Memory B cell (primary cell): Measurements from ENCODE around the gene TNS3.
"Not testable (repeated sequence)": the region's sequence is repeated elsewhere in the genome, so short reads cannot be mapped to it uniquely, and the experiment has no call there.

ENCODE experiments used
- ATAC-seq: fragments of 150-1000 bp; cut with Tn5 transposase; 2 replicates; pipeline ENCODE4 v1.10.0; 2021; ENCODE audit warnings: low read depth, mild to moderate bottlenecking, moderate library complexity
- DNase-seq, 2 donors: peaks; one replicate each; pipeline ENCODE4 v3.0.0; 2022; ENCODE audit warnings: low spot score in 2 of 2
- H3K27ac Mint-ChIP-seq: one replicate; pipeline ENCODE4 v1.8.0; 2022; ENCODE audit warnings: mild to moderate bottlenecking, moderate library complexity, mixed read lengths
- H3K27me3 Mint-ChIP-seq: one replicate; pipeline ENCODE4 v1.8.0; 2022; ENCODE audit warnings: mixed read lengths
- H3K36me3 Mint-ChIP-seq: one replicate; pipeline ENCODE4 v1.8.0; 2022; ENCODE audit warnings: mild to moderate bottlenecking, mixed read lengths
- H3K4me1 Mint-ChIP-seq: one replicate; pipeline ENCODE4 v1.8.0; 2022; ENCODE audit warnings: mixed read lengths
- H3K4me3 Mint-ChIP-seq: one replicate; pipeline ENCODE4 v1.8.0; 2022; ENCODE audit warnings: mild to moderate bottlenecking, moderate library complexity, mixed read lengths
- H3K9me3 Mint-ChIP-seq: one replicate; pipeline ENCODE4 v1.8.0; 2022; ENCODE audit warnings: mixed read lengths

The TNS3 gene

GRCh38 chr7:47441796-47442604 is 139.9 kb downstream of the TNS3 start:
- Mint-ChIP-seq H3K4me3 (no peak overlapping the region), H3K4me1 (peaks cover 17% of the 10 kb centered on the region), H3K9me3 (no peaks in the 10 kb centered on the region), H3K36me3 (peaks cover 7% of the 10 kb centered on the region), H3K27me3 (no peaks in the 10 kb centered on the region), H3K27ac (no peak overlapping the region)
- ATAC-seq (no peak), DNase-seq (no peak)

DNA sequence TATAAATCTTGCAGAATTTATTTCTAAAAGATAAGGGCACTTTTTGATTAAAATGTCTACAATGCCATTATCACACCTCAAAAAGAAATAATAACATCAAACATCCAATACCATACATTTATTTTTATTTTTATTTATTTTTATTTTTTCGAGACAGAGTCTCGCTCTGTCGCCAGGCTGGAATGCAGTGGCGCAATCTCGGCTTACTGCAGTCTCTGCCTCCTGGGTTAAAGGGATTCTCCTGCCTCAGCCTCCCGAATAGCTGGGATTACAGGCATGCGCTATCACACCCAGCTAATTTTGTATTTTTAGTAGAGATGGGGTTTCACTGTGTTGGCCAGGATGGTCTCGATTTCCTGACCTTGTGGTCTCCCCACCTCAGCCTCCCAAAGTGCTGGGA is 140.9 kb downstream of the TNS3 start:
- ATAC-seq, H3K4me3 Mint-ChIP-seq, H3K36me3 Mint-ChIP-seq: not testable (repeated sequence)

GRCh38 chr7:47440320-47440719 is 141.6 kb downstream of the TNS3 start:
- Mint-ChIP-seq H3K9me3 (no peaks in the 10 kb centered on the region), H3K4me3 (no peak overlapping the region), H3K4me1 (peaks cover 10% of the 10 kb centered on the region), H3K27me3 (no peaks in the 10 kb centered on the region), H3K36me3 (peaks cover 11% of the 10 kb centered on the region), H3K27ac (no peak overlapping the region)
- ATAC-seq, result no peak
- no peak for DNase-seq

More for the DNA sequence above, 140.9 kb downstream of the TNS3 start:
- not testable (repeated sequence) for H3K27ac Mint-ChIP-seq, DNase-seq, H3K27me3 Mint-ChIP-seq, H3K9me3 Mint-ChIP-seq
- H3K4me1 Mint-ChIP-seq, result peaks cover 13% of the 10 kb centered on the region

DNA sequence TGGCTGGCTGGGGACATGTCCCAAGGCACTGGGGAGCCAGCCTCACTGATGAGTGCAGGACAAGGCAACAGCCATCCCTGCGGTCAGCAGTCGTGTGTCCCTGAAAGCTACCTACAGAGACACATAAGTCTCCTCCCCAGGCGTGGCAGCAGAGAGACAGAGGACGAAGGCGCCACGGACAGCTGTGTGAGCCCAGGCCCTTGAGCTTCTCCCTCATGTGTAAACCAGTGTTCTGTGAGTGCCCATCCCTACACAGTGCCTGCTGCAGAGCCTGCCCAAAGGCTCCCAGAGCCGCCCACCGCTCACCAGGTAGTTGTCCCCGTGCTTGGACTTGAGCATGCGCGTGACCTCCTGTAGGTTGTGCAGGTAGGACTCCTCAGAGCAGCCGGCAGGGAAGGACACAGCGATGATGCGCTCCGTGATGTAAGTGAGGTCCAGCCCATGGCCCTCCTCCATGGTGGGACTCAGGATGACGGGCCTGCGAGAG is 142.7 kb downstream of the TNS3 start:
- Mint-ChIP-seq H3K4me3 (no peak overlapping the region), H3K4me1 (peaks cover 5% of the 10 kb centered on the region), H3K36me3 (peaks cover 14% of the 10 kb centered on the region), H3K27ac (no peak overlapping the region), H3K9me3 (no peaks in the 10 kb centered on the region), H3K27me3 (no peaks in the 10 kb centered on the region)
- DNase-seq, result no peak
- no peak for ATAC-seq

DNA sequence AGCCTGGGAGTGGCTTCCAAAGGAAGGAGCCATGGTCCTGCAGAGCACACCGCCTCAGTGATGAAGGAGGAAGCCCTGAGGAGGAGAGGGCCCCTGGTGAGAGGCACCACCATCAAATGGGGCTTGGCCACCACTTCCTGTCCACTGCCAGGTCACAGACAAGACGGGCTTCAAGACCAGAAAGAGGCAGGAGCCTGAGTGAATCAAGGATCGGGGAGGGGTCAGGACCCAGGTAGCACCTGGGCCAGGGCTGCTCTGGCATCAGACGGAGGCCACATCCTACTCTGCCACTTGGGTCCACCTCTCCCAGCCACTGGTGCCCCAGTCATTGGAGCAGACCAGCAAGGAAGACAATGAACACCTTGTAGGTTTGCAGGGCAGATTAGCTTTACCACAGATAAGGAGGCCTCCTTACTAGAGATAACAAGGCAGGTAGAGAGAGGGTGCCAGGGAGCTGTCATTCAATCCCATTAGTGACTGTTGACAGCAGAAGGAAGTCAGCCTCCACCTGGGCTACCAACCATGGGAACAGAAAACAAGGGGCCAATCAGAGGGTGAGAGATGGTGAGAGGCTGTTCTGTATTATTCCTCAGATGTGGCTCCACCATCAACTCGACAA is 143.4 kb downstream of the TNS3 start:
- DNase-seq, result no peak
- no peak for ATAC-seq
- Mint-ChIP-seq H3K36me3 (peaks cover 17% of the 10 kb centered on the region), H3K4me1 (peaks cover 5% of the 10 kb centered on the region), H3K4me3 (no peak overlapping the region), H3K27ac (peak overlapping the region; percentile 46), H3K27me3 (no peaks in the 10 kb centered on the region), H3K9me3 (no peaks in the 10 kb centered on the region)

- H3K4me3 Mint-ChIP-seq, result no peak overlapping the region
- H3K27me3 Mint-ChIP-seq, result no peaks in the 10 kb centered on the region
- no peaks in the 10 kb centered on the region for H3K9me3 Mint-ChIP-seq
- DNase-seq (no peak), ATAC-seq (no peak)
- no peak overlapping the region for H3K27ac Mint-ChIP-seq
- H3K36me3 Mint-ChIP-seq, result peaks cover 20% of the 10 kb centered on the region
- peaks cover 5% of the 10 kb centered on the region for H3K4me1 Mint-ChIP-seq
These were observed 146.0 kb downstream of the TNS3 start for GRCh38 chr7:47435889-47436312.

- H3K27ac Mint-ChIP-seq, result no peak overlapping the region
- H3K36me3 Mint-ChIP-seq, result peaks cover 15% of the 10 kb centered on the region
- H3K4me3 Mint-ChIP-seq, result no peak overlapping the region
- peaks cover under 1% of the 10 kb centered on the region for H3K4me1 Mint-ChIP-seq
- H3K27me3 Mint-ChIP-seq, result no peaks in the 10 kb centered on the region
- ATAC-seq (no peak), DNase-seq (no peak)
- no peaks in the 10 kb centered on the region for H3K9me3 Mint-ChIP-seq
These were observed 148.4 kb downstream of the TNS3 start for GRCh38 chr7:47433564-47433895.

DNA sequence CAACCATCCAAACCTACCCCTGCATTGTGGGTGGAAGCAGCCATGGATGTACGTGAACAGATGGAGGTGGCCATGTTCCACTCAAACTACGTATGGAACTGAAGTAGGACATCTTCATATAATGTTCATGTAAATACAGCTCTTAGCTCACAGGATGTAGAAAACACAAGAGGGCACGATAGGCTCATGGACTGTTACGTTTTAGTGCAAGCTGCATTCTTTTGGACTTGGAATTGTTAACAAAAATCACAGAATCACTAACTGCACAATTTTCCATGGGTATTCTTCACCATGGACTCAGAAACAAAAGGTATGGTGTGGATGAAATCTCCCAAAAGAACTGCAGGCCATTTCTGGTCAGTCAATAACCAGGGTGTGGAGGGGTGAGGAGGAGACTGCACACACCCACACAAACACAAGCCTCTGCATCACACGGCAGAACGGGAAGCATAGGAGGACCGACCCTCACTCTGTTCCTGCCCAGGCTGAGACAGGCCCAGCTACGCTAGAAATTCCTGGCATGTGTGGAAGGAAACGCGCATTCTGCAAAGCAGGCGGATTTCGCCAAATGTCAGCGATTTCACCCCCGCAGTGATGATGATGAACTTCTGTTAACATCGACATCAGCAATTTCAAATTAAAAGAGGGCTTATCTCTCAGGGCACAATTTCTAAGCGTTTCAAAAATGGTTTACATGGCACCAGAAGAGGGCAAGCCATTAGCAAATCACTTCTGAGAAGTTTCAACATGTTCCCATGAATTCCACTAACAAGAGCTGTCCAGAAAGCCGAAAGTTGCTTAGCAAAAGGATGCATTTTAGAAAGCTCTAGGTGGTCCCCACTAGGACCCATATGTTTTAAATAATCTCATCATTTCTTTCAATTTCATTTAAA is 149.0 kb downstream of the TNS3 start:
- Mint-ChIP-seq H3K27me3 (no peaks in the 10 kb centered on the region), H3K4me1 (no peaks in the 10 kb centered on the region), H3K36me3 (peaks cover 15% of the 10 kb centered on the region), H3K27ac (no peak overlapping the region), H3K9me3 (no peaks in the 10 kb centered on the region), H3K4me3 (no peak overlapping the region)
- no peak for ATAC-seq
- no peak for DNase-seq

DNA sequence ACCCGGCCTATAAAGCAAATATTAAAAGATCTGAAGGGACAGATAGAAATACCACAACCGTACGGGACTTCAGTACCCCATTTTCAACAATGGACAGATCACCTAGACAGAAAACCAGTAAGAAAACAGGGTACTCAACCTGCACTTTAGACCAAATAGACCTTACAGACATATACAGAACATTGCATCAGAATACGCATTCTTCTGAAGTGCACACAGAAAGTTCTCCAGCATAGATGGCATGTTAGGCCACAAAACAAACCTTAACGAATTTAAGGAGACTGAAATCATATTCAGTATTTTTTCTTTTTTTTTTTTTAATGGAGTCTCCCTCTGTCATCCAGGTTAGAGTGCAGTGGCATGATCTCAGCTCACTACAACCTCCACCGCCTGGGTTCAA is 151.5 kb downstream of the TNS3 start:
- H3K9me3 Mint-ChIP-seq, result no peaks in the 10 kb centered on the region
- no peaks in the 10 kb centered on the region for H3K4me1 Mint-ChIP-seq
- DNase-seq (no peak), ATAC-seq (no peak)
- no peak overlapping the region for H3K4me3 Mint-ChIP-seq
- H3K27me3 Mint-ChIP-seq, result no peaks in the 10 kb centered on the region
- no peak overlapping the region for H3K27ac Mint-ChIP-seq
- H3K36me3 Mint-ChIP-seq, result peaks cover 20% of the 10 kb centered on the region

GRCh38 chr7:47428768-47429472 is 153.0 kb downstream of the TNS3 start:
- Mint-ChIP-seq H3K4me1 (no peaks in the 10 kb centered on the region), H3K4me3 (no peak overlapping the region), H3K9me3 (no peaks in the 10 kb centered on the region), H3K27me3 (no peaks in the 10 kb centered on the region), H3K36me3 (peaks cover 23% of the 10 kb centered on the region), H3K27ac (no peak overlapping the region)
- no peak for ATAC-seq
- DNase-seq, result no peak

- Mint-ChIP-seq H3K4me1 (no peaks in the 10 kb centered on the region), H3K9me3 (no peaks in the 10 kb centered on the region), H3K36me3 (peaks cover 22% of the 10 kb centered on the region), H3K27me3 (no peaks in the 10 kb centered on the region), H3K27ac (no peak overlapping the region), H3K4me3 (no peak overlapping the region)
- DNase-seq (no peak), ATAC-seq (no peak)
These were observed 153.7 kb downstream of the TNS3 start for GRCh38 chr7:47428052-47428767.

- ATAC-seq (no peak), DNase-seq (no peak)
- Mint-ChIP-seq H3K9me3 (no peaks in the 10 kb centered on the region), H3K4me1 (no peaks in the 10 kb centered on the region), H3K36me3 (peaks cover 29% of the 10 kb centered on the region), H3K27ac (no peak overlapping the region), H3K4me3 (no peak overlapping the region), H3K27me3 (no peaks in the 10 kb centered on the region)
These were observed 154.8 kb downstream of the TNS3 start for GRCh38 chr7:47427051-47427643.

GRCh38 chr7:47424523-47424922 is 157.4 kb downstream of the TNS3 start:
- Mint-ChIP-seq H3K27ac (no peak overlapping the region), H3K4me3 (no peak overlapping the region), H3K4me1 (peaks cover 3% of the 10 kb centered on the region), H3K27me3 (no peaks in the 10 kb centered on the region), H3K9me3 (no peaks in the 10 kb centered on the region), H3K36me3 (peaks cover 42% of the 10 kb centered on the region)
- no peak for ATAC-seq
- DNase-seq, result no peak
